GM23338 (cell line): ENCODE data around the gene ZMYND11. TPM values are rescaled to one million over a fixed set of nuclear protein-coding genes. Genes with fewer than 3 reads are reported as not detected.

Experiments
- ATAC-seq: fragments of 200-7000 bp; cut with Tn5 transposase; 3 replicates; pipeline ENCODE4 v1.9.1; 2020
- DNase-seq: peaks from one replicate; pipeline ENCODE4 v3.0.0-alpha.2; 2015; ENCODE audit warnings: low spot score
- H2AFZ ChIP-seq: fragments of 200-600 bp; sonication (generic); 2 replicates; pipeline ENCODE4 v1.8.0; 2016; ENCODE audit warnings: antibody characterized with exemption, mild to moderate bottlenecking, moderate library complexity
- H3F3A ChIP-seq: fragments of 200-600 bp; sonication (generic); replicated peaks from 2 replicates; pipeline ENCODE4 v1.8.0; 2017; ENCODE audit warnings: antibody characterized with exemption, mixed run types, low read depth
- H3K27ac ChIP-seq: fragments of 200-600 bp; sonication (generic); 2 replicates; pipeline ENCODE4 v1.6.1; 2016; ENCODE audit warnings: low read depth
- H3K27me3 ChIP-seq: fragments of 200-600 bp; sonication (generic); 2 replicates; pipeline ENCODE4 v1.8.0; 2016; ENCODE audit warnings: mild to moderate bottlenecking, mixed run types, moderate library complexity; ENCODE audit not compliant: insufficient read depth
- H3K36me3 ChIP-seq: fragments of 200-600 bp; sonication (generic); 2 replicates; pipeline ENCODE4 v1.8.0; 2016; ENCODE audit warnings: mild to moderate bottlenecking; ENCODE audit not compliant: insufficient read depth
- H3K4me1 ChIP-seq: fragments of 200-600 bp; sonication (generic); 2 replicates; pipeline ENCODE4 v1.8.0; 2016; ENCODE audit warnings: mild to moderate bottlenecking, moderate library complexity; ENCODE audit not compliant: insufficient read depth
- H3K4me2 ChIP-seq: fragments of 200-600 bp; sonication (generic); 2 replicates; pipeline ENCODE4 v1.7.1; 2017; ENCODE audit warnings: mixed run types
- H3K4me3 ChIP-seq: fragments of 200-600 bp; sonication (generic); 2 replicates; pipeline ENCODE4 v1.6.1; 2016; ENCODE audit warnings: mixed run types
- H3K79me2 ChIP-seq: fragments of 200-600 bp; sonication (generic); replicated peaks from 2 replicates; pipeline ENCODE4 v1.8.0; 2017; ENCODE audit warnings: mild to moderate bottlenecking; ENCODE audit not compliant: insufficient read depth
- H3K9me2 ChIP-seq: fragments of 200-600 bp; sonication (generic); 2 replicates; pipeline ENCODE4 v1.8.0; 2017; ENCODE audit not compliant: insufficient read depth
- H4K20me1 ChIP-seq: fragments of 200-600 bp; sonication (generic); replicated peaks from 2 replicates; pipeline ENCODE4 v1.8.0; 2017; ENCODE audit warnings: mild to moderate bottlenecking; ENCODE audit not compliant: insufficient read depth
- H3K27ac Mint-ChIP-seq: 2 replicates; pipeline ENCODE4 v1.8.0; 2020; ENCODE audit warnings: inconsistent platforms, mild to moderate bottlenecking, moderate library complexity, mixed read lengths
- H3K27me3 Mint-ChIP-seq: 3 replicates; pipeline ENCODE4 v1.8.0; 2022; ENCODE audit warnings: low read depth, mild to moderate bottlenecking, moderate library complexity, mixed read lengths, inconsistent platforms; ENCODE audit not compliant: insufficient read depth, poor library complexity
- H3K36me3 Mint-ChIP-seq: 3 replicates; pipeline ENCODE4 v1.8.0; 2021; ENCODE audit warnings: low read depth, mild to moderate bottlenecking, inconsistent platforms, moderate library complexity, mixed read lengths
- H3K4me1 Mint-ChIP-seq: 3 replicates; pipeline ENCODE4 v1.8.0; 2020; ENCODE audit warnings: mild to moderate bottlenecking, inconsistent platforms, mixed read lengths
- H3K4me3 Mint-ChIP-seq: 3 replicates; pipeline ENCODE4 v1.8.0; 2021; ENCODE audit warnings: moderate library complexity, mild to moderate bottlenecking, inconsistent platforms, mixed read lengths
- H3K9me3 Mint-ChIP-seq: 3 replicates; pipeline ENCODE4 v1.8.0; 2020; ENCODE audit warnings: moderate library complexity, mild to moderate bottlenecking, inconsistent platforms, mixed read lengths
- CREB1 ChIP-seq: fragments of 250-450 bp; sonication (Bioruptor Pico); IDR thresholded peaks from 2 replicates; pipeline ENCODE4 v1.5.0; 2020; ENCODE audit warnings: low read depth, mild to moderate bottlenecking, moderate library complexity
- ETS1 ChIP-seq: IDR thresholded peaks from 2 replicates; pipeline ENCODE4 v1.6.1; 2016; ENCODE audit warnings: antibody characterized with exemption
- EZH2 ChIP-seq: fragments of 200-600 bp; sonication (generic); IDR thresholded peaks from one replicate; pipeline ENCODE4 v1.8.0; 2017; ENCODE audit warnings: antibody characterized with exemption, mild to moderate bottlenecking, low read depth; ENCODE audit not compliant: unreplicated experiment
- EZH2phosphoT487 ChIP-seq: fragments of 200-600 bp; sonication (generic); IDR thresholded peaks from one replicate; pipeline ENCODE4 v1.8.1; 2018; ENCODE audit warnings: antibody characterized with exemption; ENCODE audit not compliant: unreplicated experiment
- NANOG ChIP-seq: IDR thresholded peaks from 2 replicates; pipeline ENCODE4 v1.6.1; 2016; ENCODE audit warnings: antibody characterized with exemption, borderline replicate concordance
- POLR2AphosphoS5 ChIP-seq: IDR thresholded peaks from 2 replicates; pipeline ENCODE4 v1.6.1; 2016; ENCODE audit warnings: antibody characterized with exemption, low read depth
- REST ChIP-seq: IDR thresholded peaks from one replicate; pipeline ENCODE4 v1.6.1; 2018; ENCODE audit warnings: antibody characterized with exemption; ENCODE audit not compliant: unreplicated experiment
- ZNF114 ChIP-seq: fragments of 250-450 bp; sonication (Bioruptor Pico); IDR thresholded peaks from 2 replicates; pipeline ENCODE4 v1.5.0; 2020; ENCODE audit warnings: mild to moderate bottlenecking, moderate library complexity
- ZNF331 ChIP-seq: fragments of 250-450 bp; sonication (Bioruptor Pico); IDR thresholded peaks from 2 replicates; pipeline ENCODE4 v1.5.0; 2020; ENCODE audit warnings: low read depth, mild to moderate bottlenecking, moderate library complexity
- polyA plus RNA-seq: library from polyadenylated mRNA; unstranded; fragments of >200 nt; fragmentation: Nextera tagmentation; extraction: Ambion mirVana; gene quantifications from 2 replicates; pipeline ENCODE4 v1.2.1, GENCODE V29; 2016
- total RNA-seq: library from RNA; depleted of rRNA; stranded (reverse); fragments of >200 nt; shearing (Covaris generic); gene quantifications from 2 replicates; pipeline ENCODE4 v1.2.3, GENCODE V29; 2014
- TF ChIP-seq, protein P1 (sequence below): fragments of 250-450 bp; sonication (Bioruptor Pico); IDR thresholded peaks from 2 replicates; pipeline ENCODE4 v1.5.0; 2020; ENCODE audit warnings: mild to moderate bottlenecking, moderate library complexity

ZMYND11 gene
- total and polyA plus RNA-seq, 2 experiments from 2014 or later, result 8.9 to 16.9 TPM

DNA sequence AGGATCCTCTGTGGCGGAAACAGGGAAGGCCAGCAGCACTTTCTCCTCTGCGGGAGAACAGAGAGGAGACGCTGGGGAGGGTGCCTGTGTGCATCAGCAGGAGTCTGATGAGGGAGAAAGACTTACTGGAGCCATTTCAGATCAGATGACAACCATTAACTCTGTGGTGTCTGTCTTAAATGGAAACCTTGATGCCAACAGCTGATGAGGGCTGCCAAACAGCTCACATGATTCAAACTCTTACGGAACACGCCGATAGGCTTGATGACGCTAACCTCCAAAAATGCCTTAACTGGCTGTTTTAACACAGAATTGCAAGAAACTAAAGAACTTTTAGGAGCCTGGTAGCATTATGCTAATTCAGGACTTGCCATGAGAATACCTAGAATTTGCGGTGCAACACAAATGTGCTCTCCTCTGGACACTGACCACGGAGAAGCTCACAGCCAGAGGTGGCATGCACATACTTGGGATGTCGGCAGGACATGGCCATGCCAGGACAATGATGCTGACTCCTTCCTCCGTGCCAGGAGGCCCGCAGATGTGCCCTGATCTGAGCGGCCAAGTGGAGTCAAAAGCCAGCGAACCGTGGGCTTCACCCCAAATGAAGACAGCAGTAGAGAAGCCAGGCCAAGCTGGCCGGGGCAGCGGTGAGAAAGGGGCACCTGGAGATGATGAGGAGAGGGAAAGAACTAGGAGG, 154.9 kb downstream of the ZMYND11 start:
- Mint-ChIP-seq H3K9me3 (no peaks in the 10 kb centered on the region), H3K4me1 (no peaks in the 10 kb centered on the region), H3K4me3 (no peak overlapping the region), H3K27me3 (peaks cover 11% of the 10 kb centered on the region), H3K27ac (no peak overlapping the region), H3K36me3 (peaks cover 5% of the 10 kb centered on the region; the same call in 2 of the 3 replicates)
- H3K9me2 ChIP-seq, result no peaks in the 10 kb centered on the region
- DNase-seq (no peak), ATAC-seq (no peak)
- H3K4me3 ChIP-seq, result no peak overlapping the region
- H4K20me1 ChIP-seq, result no peaks in the 10 kb centered on the region
- no peak overlapping the region for H3K27ac ChIP-seq
- H3K36me3 ChIP-seq, result no peaks in the 10 kb centered on the region
- no peak overlapping the region for H2AFZ ChIP-seq
- H3K79me2 ChIP-seq, result no peaks in the 10 kb centered on the region
- H3F3A ChIP-seq, result no peaks in the 10 kb centered on the region
- no peaks in the 10 kb centered on the region for H3K4me1 ChIP-seq
- no peak for TF ChIP-seq ZNF114 (CRISPR knock-in tag)
- TF ChIP-seq ETS1, result no peak
- no peak for TF ChIP-seq EZH2
- TF ChIP-seq ZNF331 (CRISPR knock-in tag), result no peak
- TF ChIP-seq POLR2AphosphoS5, result no peak
- no peak for TF ChIP-seq NANOG
- no peak for TF ChIP-seq EZH2phosphoT487
- no peak for TF ChIP-seq CREB1 (CRISPR knock-in tag)
- no peak for TF ChIP-seq REST
- TF ChIP-seq, protein P1, sequence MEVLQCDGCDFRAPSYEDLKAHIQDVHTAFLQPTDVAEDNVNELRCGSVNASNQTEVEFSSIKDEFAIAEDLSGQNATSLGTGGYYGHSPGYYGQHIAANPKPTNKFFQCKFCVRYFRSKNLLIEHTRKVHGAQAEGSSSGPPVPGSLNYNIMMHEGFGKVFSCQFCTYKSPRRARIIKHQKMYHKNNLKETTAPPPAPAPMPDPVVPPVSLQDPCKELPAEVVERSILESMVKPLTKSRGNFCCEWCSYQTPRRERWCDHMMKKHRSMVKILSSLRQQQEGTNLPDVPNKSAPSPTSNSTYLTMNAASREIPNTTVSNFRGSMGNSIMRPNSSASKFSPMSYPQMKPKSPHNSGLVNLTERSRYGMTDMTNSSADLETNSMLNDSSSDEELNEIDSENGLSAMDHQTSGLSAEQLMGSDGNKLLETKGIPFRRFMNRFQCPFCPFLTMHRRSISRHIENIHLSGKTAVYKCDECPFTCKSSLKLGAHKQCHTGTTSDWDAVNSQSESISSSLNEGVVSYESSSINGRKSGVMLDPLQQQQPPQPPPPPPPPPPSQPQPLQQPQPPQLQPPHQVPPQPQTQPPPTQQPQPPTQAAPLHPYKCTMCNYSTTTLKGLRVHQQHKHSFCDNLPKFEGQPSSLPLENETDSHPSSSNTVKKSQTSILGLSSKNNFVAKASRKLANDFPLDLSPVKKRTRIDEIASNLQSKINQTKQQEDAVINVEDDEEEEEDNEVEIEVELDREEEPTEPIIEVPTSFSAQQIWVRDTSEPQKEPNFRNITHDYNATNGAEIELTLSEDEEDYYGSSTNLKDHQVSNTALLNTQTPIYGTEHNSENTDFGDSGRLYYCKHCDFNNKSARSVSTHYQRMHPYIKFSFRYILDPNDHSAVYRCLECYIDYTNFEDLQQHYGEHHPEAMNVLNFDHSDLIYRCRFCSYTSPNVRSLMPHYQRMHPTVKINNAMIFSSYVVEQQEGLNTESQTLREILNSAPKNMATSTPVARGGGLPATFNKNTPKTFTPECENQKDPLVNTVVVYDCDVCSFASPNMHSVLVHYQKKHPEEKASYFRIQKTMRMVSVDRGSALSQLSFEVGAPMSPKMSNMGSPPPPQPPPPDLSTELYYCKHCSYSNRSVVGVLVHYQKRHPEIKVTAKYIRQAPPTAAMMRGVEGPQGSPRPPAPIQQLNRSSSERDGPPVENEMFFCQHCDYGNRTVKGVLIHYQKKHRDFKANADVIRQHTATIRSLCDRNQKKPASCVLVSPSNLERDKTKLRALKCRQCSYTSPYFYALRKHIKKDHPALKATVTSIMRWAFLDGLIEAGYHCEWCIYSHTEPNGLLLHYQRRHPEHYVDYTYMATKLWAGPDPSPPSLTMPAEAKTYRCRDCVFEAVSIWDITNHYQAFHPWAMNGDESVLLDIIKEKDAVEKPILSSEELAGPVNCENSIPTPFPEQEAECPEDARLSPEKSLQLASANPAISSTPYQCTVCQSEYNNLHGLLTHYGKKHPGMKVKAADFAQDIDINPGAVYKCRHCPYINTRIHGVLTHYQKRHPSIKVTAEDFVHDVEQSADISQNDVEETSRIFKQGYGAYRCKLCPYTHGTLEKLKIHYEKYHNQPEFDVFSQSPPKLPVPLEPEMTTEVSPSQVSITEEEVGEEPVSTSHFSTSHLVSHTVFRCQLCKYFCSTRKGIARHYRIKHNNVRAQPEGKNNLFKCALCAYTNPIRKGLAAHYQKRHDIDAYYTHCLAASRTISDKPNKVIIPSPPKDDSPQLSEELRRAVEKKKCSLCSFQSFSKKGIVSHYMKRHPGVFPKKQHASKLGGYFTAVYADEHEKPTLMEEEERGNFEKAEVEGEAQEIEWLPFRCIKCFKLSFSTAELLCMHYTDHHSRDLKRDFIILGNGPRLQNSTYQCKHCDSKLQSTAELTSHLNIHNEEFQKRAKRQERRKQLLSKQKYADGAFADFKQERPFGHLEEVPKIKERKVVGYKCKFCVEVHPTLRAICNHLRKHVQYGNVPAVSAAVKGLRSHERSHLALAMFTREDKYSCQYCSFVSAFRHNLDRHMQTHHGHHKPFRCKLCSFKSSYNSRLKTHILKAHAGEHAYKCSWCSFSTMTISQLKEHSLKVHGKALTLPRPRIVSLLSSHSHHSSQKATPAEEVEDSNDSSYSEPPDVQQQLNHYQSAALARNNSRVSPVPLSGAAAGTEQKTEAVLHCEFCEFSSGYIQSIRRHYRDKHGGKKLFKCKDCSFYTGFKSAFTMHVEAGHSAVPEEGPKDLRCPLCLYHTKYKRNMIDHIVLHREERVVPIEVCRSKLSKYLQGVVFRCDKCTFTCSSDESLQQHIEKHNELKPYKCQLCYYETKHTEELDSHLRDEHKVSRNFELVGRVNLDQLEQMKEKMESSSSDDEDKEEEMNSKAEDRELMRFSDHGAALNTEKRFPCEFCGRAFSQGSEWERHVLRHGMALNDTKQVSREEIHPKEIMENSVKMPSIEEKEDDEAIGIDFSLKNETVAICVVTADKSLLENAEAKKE (CRISPR knock-in tag), result no peak
- H3K4me2 ChIP-seq, result no peak overlapping the region
- no peaks in the 10 kb centered on the region for H3K27me3 ChIP-seq
